Loucy (cell line): ENCODE measurements around the gene CETN1.

Experiments
- H2AFZ ChIP-seq: fragments of 200-600 bp; sonication (generic); 2 replicates; pipeline ENCODE4 v1.6.0; 2016; ENCODE audit warnings: antibody characterized with exemption, mild to moderate bottlenecking, low read length, moderate library complexity
- H3F3A ChIP-seq: fragments of 200-600 bp; 2 replicates; pipeline ENCODE4 v1.6.0; 2016; ENCODE audit warnings: antibody characterized with exemption, low read depth, mild to moderate bottlenecking
- H3K27me3 ChIP-seq: fragments of 200-600 bp; sonication (generic); 2 replicates; pipeline ENCODE4 v1.6.1; 2014; ENCODE audit warnings: low read length, mild to moderate bottlenecking; ENCODE audit not compliant: insufficient read depth, poor library complexity, severe bottlenecking
- H3K36me3 ChIP-seq: fragments of 200-600 bp; sonication (generic); 2 replicates; pipeline ENCODE4 v1.6.1; 2016; ENCODE audit warnings: low read length; ENCODE audit not compliant: insufficient read depth
- H3K4me1 ChIP-seq: fragments of 200-600 bp; sonication (generic); 2 replicates; pipeline ENCODE4 v1.5.1; 2014; ENCODE audit warnings: low read length, mild to moderate bottlenecking; ENCODE audit not compliant: insufficient read depth, poor library complexity, severe bottlenecking
- H3K4me2 ChIP-seq: fragments of 200-600 bp; sonication (generic); 2 replicates; pipeline ENCODE4 v1.6.0; 2014; ENCODE audit warnings: antibody characterized with exemption, low read length, low read depth, mild to moderate bottlenecking; ENCODE audit not compliant: poor library complexity, severe bottlenecking
- H3K4me3 ChIP-seq: fragments of 200-600 bp; sonication (generic); 2 replicates; pipeline ENCODE4 v1.5.1; 2014; ENCODE audit warnings: low read length, mild to moderate bottlenecking, mixed read lengths; ENCODE audit not compliant: poor library complexity, severe bottlenecking
- H3K79me2 ChIP-seq: fragments of 200-600 bp; sonication (generic); 2 replicates; pipeline ENCODE4 v1.6.1; 2014; ENCODE audit warnings: low read length; ENCODE audit not compliant: insufficient read depth
- H3K9ac ChIP-seq: fragments of 200-600 bp; sonication (generic); 2 replicates; pipeline ENCODE4 v1.6.0; 2014; ENCODE audit warnings: mild to moderate bottlenecking, low read depth, low read length, moderate library complexity; ENCODE audit not compliant: poor library complexity, severe bottlenecking
- H3K9me2 ChIP-seq: fragments of 200-600 bp; sonication (generic); replicated peaks from 2 replicates; pipeline ENCODE4 v1.6.1; 2016; ENCODE audit warnings: low read depth, low read length, mixed read lengths
- H3K9me3 ChIP-seq: fragments of 200-600 bp; sonication (generic); 2 replicates; pipeline ENCODE4 v1.6.1; 2014; ENCODE audit warnings: mild to moderate bottlenecking, antibody characterized with exemption, low read length, low read depth; ENCODE audit not compliant: insufficient read depth
- H4K20me1 ChIP-seq: fragments of 200-600 bp; sonication (generic); 2 replicates; pipeline ENCODE4 v1.6.0; 2014; ENCODE audit warnings: antibody characterized with exemption, low read length, mild to moderate bottlenecking; ENCODE audit not compliant: insufficient read depth, poor library complexity, severe bottlenecking
- CTCF ChIP-seq: fragments of 200-600 bp; sonication (generic); conservative IDR thresholded peaks from 2 replicates; pipeline ENCODE4 v1.5.1; 2014; ENCODE audit warnings: mild to moderate bottlenecking, antibody characterized with exemption, low read length
- EZH2phosphoT487 ChIP-seq: fragments of 200-600 bp; IDR thresholded peaks from 2 replicates; pipeline ENCODE4 v1.6.1; 2018; ENCODE audit warnings: antibody characterized with exemption, mild to moderate bottlenecking, moderate library complexity, borderline replicate concordance

The CETN1 gene

GRCh38 chr18:618618-619017 is 38.4 kb downstream of the CETN1 start:
- no peak for TF ChIP-seq CTCF
- no peak for TF ChIP-seq EZH2phosphoT487
- H3K9me3 ChIP-seq, result no peaks in the 10 kb centered on the region
- H3F3A ChIP-seq, result no peaks in the 10 kb centered on the region
- no peaks in the 10 kb centered on the region for H4K20me1 ChIP-seq
- H3K79me2 ChIP-seq, result no peaks in the 10 kb centered on the region
- no peak overlapping the region for H3K4me2 ChIP-seq
- no peak overlapping the region for H3K9ac ChIP-seq
- no peaks in the 10 kb centered on the region for H3K4me1 ChIP-seq
- no peaks in the 10 kb centered on the region for H3K27me3 ChIP-seq
- no peaks in the 10 kb centered on the region for H3K9me2 ChIP-seq
- no peaks in the 10 kb centered on the region for H3K36me3 ChIP-seq
- no peak overlapping the region for H3K4me3 ChIP-seq
- no peak overlapping the region for H2AFZ ChIP-seq

GRCh38 chr18:621291-622043 is 41.3 kb downstream of the CETN1 start:
- TF ChIP-seq EZH2phosphoT487 (no peak), CTCF (no peak)
- Histone ChIP-seq H4K20me1 (no peaks in the 10 kb centered on the region), H3K79me2 (no peaks in the 10 kb centered on the region), H3K4me2 (no peak overlapping the region), H3K27me3 (no peaks in the 10 kb centered on the region), H3K9me3 (no peaks in the 10 kb centered on the region), H3F3A (no peaks in the 10 kb centered on the region), H3K9ac (no peak overlapping the region), H3K4me1 (peaks cover 2% of the 10 kb centered on the region), H2AFZ (no peak overlapping the region), H3K4me3 (no peak overlapping the region), H3K9me2 (no peaks in the 10 kb centered on the region), H3K36me3 (no peaks in the 10 kb centered on the region)

GRCh38 chr18:622289-622688 is 42.1 kb downstream of the CETN1 start:
- TF ChIP-seq EZH2phosphoT487 (no peak), CTCF (no peak)
- Histone ChIP-seq H3F3A (no peaks in the 10 kb centered on the region), H3K9ac (no peak overlapping the region)

More at GRCh38 chr18:622289-622688, 42.1 kb downstream of the CETN1 start:
- Histone ChIP-seq H3K27me3 (no peaks in the 10 kb centered on the region), H3K79me2 (no peaks in the 10 kb centered on the region), H3K4me3 (no peak overlapping the region), H3K4me1 (peaks cover 2% of the 10 kb centered on the region), H2AFZ (no peak overlapping the region), H4K20me1 (no peaks in the 10 kb centered on the region), H3K4me2 (no peak overlapping the region), H3K9me3 (no peaks in the 10 kb centered on the region), H3K36me3 (no peaks in the 10 kb centered on the region), H3K9me2 (no peaks in the 10 kb centered on the region)
